ENCODE results near the gene TPH1.
"Not testable (repeated sequence)": the region's sequence is repeated elsewhere in the genome, so short reads cannot be mapped to it uniquely, and the experiment has no call there.

TPH1 gene

DNA sequence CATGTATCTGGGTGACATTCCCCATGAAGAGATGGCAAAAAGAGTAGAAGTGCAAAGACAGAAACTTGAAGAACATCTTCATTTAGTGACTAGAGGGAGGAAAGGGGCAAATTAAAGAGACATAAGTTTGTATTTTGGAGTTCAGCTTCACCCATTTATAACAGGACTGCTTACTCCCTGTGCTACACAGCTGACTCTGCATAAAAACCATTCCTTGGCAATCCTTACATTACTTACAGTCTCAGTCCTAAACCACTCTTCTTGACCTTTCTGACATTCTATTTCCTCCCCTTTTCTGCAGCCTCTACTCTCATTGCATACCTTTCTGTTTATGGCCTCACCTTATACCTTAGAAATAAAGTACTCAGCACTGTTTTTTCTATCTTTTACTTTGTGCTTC lies 26.4 kb downstream of the TPH1 start:
- DNase-seq: no peak

DNA sequence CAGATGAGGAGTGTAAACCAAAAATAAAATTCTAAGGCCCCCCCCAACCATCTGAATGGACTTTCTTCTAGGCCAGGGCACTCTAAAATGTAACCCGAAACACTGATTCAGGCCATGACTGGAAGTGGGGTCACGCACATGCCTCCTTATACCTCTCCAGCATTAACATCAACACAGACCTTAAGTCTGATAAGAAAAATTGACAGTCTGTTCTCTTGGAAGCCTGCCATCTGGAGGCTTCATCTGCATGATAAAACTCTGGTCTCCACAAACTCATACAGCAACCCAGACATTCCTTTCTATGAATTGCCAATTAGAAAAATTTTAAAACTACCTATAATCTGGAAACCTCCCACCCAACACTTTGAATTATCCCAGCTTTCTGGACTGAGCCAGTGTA lies 29.3 kb downstream of the TPH1 start:
- peak; percentile 87 for DNase-seq

DNA sequence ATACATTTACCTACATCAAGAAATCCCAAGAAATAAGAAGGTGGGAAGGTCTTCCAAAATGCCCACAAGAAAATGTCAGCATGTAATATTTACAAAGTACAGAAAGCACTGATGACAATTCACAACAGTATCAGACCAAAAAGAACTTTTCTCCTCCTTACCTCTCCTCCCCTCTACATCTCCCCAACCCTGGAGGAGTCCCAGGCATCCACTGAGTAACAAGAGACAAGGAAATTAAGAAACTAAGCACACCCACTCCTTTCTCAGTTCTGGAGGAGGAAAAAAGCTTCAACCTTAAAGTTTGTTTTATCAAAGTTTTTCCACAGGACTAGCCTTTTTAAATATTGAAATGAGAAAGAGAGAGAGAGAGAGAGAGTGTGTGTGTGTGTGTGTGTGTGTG lies 31.2 kb downstream of the TPH1 start:
- DNase-seq: no peak

DNA sequence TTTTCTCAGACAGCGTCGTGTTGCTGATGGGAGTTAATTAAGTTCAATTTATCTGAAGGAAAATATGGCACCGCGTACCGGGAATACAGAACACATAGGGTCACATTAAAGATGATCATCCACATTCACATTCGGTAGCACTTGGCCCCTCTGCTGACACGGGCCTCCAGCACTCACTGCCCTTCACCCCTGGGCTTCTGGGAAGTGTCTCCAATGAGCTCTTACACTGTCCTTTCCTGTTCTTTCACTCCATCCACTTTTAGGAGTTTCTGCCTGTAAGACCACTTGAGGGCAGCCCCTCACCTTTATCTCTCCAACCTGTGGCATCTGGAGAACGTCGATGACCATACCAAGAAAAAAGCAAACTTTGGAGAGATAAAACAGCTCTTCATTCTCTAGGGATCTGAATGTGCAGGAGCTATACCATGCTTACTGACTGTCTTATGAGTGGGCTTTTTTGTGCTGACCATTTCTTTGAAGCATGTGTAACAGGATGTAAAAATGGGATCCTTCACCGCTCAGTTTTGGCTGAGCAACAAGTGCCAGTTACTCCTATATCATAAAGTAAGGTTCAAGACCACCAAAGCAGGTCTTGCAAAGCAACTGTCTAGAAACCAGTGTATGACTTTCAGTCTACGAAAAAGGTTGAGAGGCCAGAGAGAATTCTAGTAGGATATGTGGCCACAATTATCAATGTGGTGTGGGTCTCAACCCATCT lies 32.1 kb downstream of the TPH1 start:
- DNase-seq: peak; percentile 26

DNA sequence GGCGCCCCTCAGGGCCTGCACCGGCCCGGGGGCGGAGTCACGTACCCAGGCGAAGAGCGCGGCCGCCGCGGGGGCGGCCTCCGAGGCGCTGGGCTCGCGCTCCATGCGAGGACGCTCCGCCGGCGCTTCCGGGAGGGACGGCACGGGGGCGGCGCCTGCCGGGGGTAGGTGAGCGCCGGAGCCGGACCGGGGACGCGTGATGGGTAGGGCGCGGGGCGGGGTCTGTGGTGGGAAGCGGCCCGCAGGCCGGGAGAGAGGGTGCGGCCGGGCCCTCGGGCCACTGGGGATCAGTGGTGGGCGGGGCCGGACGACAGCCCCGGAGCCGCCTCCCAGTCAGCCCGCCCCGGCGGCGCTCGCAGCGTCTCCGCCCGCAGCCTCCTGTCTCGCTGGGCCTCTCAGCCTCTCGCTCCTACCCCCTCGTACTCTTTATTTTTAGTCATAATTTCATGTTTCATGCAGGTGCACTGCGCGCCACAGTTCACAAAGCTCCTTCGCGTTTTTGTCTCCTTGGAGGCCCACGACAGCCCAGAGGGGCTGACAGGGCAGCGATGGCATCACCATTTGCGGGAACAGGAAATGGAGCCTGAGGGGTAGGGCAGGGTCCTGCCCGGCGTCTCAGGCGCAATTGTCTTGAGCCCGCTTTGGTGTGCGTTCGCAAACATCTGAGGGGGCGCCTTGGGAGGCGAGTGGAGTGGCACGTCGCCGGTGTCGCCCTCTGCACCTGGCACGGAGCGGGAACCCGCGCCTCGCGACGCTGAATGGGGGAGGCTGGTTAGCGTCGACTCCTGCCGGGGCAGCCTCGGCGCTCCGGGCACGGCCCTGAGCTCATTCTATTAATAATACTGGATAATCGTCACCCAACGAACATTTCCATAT lies 32.9 kb downstream of the TPH1 start, which contains the start of gene SERGEF:
Gene SERGEF (minus strand): TSS at position 142 of the 876 bp plus-strand sequence. CDS start 37 bp downstream, at position 105.
- DNase-seq: peak; percentile 98

DNA sequence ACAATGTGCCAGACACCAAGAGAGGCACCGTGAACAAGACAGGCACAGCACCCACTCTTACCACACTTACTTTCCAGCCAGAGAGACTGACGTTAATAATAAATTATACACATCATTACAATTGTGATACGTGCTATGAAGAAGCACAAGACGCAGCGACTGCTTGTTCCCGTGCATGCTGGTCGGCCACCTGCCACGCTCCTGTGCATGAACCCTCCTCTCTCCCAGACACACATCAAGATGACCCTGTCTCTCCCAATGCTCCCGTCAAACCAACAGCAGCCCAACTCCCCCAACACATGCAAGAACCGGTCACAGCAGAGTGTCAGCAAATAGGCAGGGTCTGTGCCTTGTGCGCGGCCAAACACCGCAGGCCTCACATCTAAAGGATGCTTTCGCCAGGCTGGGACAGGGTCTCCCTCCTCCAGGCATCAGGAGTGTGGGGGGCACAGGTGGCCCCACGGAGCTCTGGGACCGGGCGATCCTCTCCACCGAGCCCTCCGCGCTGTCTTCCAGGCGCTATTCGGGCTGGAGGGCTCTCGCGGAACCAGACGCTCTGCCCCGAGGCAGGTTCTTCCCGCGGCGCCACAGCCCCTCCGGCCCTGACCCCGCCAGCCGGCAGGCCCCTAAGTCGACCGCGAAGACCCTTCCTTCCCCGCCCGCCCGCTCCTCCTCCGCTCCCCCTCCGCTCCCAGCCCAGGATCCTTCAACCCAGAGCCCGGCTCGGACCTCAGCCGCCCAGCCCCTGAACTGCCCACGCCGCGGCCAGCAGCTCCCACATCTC lies 33.8 kb downstream of the TPH1 start:
- DNase-seq: peak; percentile 53

DNA sequence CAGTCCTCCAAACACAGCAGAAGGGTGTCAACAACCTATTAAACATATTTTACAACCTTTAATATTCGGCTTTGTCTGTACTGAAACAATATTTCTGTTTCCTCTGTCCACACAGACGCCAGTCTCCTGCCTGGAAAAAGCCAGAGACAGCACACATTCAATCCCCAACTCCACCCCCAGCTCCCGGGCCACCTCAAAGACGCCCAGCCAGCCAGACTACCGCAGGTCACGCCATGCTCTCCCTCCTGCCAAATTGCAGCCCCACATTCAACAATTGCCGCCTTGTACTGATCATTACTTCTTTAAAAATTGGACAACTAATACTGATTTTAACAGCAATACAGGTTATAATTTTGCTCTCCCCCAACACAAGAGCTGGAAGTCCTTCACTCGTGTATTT lies 34.4 kb downstream of the TPH1 start:
- no peak for DNase-seq

DNA sequence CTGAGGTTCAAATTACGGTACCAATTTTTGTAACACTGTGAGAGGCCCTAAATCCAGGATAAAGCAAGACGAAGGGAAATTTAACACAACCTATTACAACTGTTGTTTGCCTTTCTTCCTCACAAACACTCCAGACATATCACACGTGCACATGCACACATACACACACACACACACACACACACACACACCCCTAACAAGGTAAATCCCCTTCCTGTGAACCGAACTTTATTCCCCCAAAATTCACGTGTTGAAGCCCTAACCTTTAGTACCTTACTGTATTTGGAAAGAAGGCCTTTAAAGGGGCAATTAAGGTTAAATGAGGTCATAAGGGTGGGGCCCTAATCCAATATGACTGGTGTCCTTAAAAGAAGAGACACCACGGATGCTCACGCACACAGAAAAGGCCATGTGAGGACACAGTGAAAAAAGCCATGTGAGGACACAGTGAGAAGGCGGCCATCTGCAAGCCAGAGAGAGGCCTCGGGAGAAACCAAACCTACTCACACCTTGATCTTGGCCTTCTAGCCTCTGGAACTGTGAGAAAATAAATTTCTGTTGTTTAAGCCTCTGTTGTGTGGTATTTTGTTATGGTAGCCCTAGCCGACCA lies 35.0 kb downstream of the TPH1 start:
- DNase-seq: peak; percentile 39

DNA sequence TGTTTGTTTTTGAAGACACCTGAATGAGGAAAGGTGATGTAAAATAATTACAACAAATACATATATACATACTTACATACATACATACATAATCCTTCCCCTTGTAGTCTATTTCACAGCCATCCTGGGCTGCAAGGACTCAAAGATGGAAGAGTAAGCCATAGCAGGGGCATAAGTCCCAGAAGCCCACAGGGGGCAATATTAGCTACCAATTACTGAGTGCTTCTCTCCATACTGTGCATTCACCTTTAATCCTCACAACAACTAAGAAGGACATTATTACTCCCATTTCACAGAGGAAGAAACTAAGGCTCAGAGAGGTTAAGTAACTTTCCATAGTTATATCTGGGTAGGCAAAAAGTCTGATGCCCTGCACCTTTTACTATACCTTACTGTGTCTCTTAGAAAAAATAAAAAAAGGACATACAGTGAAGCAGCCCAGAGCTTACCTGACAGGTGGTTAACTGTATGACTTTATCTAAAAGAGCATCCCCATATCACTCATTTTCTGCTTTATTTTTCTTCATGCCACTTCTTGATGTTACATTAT lies 35.9 kb downstream of the TPH1 start:
- peak; percentile 48 for DNase-seq

DNA sequence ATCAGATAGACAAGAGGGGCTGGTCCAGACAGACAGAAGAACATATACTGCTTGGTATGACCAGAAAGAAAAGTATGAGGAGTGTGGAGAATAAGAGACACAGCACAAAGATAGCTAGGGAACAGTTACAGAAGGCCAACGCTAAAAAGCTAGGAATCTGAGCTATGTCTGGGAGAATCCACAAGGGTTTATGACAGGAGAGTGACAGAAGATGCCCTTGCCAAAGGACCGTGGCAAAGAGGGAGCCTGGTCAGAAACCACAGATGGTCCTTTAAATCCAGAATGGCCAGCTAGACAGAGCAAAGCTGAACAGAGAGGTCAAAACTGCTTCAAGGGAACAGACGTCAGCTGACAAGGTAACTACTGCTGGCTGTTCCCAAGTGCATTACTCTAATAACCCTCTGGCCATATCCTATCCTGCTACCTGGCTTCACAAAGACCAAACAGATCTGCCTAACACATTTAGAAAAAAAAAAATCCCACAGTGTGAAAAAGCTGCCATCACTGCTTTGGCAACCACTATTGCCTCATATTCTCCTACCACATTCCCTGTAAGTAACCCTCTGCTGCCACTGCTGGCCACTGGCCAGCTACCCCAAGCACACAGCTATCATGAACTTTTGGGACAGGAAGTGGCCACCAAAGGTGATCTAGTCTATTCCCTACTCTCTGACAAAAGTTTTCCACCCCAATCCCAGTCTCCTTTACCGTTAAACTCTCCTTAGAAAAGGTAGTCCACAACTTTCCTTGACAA lies 40.5 kb downstream of the TPH1 start:
- DNase-seq: peak; percentile 40

DNA sequence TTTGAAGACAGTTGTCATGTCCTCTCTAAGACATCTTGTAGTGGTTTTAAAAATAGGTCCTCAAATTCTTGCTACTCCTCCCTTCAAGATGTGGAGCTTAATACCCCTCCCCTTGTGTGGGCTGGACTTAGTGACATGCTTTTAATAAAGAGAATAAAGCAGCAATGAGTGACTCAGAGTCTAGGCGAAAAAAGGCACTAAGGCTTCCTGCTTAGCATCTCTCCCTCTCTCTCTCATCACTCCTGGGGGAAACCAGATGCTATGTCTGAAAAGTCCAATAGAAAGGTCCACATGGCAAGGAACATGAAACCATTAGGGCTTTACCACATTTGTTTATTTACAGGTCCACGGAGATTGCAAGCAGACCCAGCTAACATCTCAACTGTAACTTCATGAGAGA lies 44.9 kb downstream of the TPH1 start:
- no peak for DNase-seq

DNA sequence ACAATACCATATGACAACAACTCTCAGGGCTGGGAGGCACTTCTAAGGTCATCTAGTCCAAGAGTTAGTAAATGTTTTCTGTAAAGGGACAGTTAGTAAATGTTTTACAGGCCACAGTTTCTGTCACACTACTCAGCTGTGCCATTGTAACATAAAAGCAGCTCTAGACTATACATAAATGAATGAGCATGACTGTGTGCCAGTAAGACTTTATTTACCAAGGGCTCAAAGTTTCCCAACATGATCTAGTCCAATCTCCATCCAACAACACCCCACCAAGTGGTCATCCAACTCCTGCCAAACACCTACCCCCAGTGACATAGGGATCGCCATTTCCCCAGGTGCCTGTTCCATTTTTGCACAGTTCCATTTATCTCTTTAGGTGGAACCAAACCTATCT lies 45.3 kb downstream of the TPH1 start:
- DNase-seq: no peak

DNA sequence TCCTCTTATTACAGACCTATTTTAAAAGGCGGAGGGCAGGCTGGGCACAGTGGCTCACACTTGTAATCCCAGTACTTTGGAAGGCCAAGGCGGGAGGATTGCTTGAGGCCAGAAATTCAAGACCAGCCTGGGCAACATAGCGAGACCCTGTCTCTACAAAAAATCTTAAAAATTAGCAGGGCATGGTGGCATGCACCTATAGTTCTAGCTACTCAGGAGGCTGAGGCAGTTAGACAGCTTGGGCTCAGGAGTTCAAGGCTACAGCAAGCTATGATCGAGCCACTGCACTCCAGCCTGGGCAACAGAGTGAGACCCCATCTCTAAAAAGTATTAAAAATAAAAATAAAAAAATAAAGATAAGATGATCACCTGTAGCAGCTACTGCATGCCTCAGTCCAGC lies 45.9 kb downstream of the TPH1 start:
- not testable (repeated sequence) for DNase-seq

Measured in hematopoietic multipotent progenitor cell treated with erythropoietin and hydrocortisone succinate and interleukin-3 and kit ligand, for 4 days (in vitro differentiated cells).